Mammary epithelial cell (primary cell): Measurements from ENCODE around the gene NPAS3.

Experiments
- CTCF ChIP-seq, 2 donors: IDR thresholded peaks in 1 of 2; conservative IDR thresholded peaks in 1 of 2; 2 replicates each; pipeline ENCODE4 v1.5.1; 2011 to 2012; ENCODE audit warnings: inconsistent platforms in 2 of 2, low read length in 2 of 2, mild to moderate bottlenecking in 2 of 2, control low read depth in 1 of 2, low read depth in 1 of 2; ENCODE audit not compliant: insufficient read depth in 1 of 2; ENCODE audit errors: extremely low read depth in 1 of 2
- EZH2 ChIP-seq: IDR thresholded peaks from 2 replicates; pipeline ENCODE4 v1.6.1; 2012; ENCODE audit warnings: low read length, inconsistent platforms, borderline replicate concordance

- TF ChIP-seq CTCF (conservative IDR thresholded peaks at IDR 0.05 in 1 of 2, IDR thresholded peaks at IDR 0.05 in 1 of 2; ENCODE audit: extremely low read depth in 1 of 2, insufficient read depth in 1 of 2, low read depth in 1 of 2, low read length in 2 of 2) (no peak), EZH2 (no peak)
These were observed 861.3 kb downstream of the NPAS3 start for GRCh38 chr14:33799705-33800570.
